ENCODE data around the gene VPS52. TPM values are rescaled to one million over a fixed set of nuclear protein-coding genes. Genes with fewer than 3 reads are reported as not detected.
"Not testable (repeated sequence)": the region's sequence is repeated elsewhere in the genome, so short reads cannot be mapped to it uniquely, and the experiment has no call there.

Gene VPS52
- total RNA-seq, 1 experiment from 2014 or later, result 46.2 TPM

DNA sequence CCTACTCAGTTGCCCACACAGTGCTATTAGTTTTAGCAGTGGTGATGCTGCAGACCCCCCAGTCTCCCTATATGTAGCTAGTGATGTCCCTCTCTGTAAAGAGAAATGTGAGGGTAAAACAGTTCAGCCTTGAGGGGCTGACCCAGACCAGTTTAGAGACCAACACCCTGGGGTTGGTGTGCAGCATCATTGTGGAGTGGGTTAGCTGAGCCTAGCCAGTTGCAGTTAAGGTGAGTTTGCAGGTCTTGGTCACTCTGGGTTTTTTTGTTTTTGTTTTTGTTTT, 4.8 kb upstream of the VPS52 start:
- H3K9me2 ChIP-seq (ENCODE audit: insufficient read depth), result no peaks in the 10 kb centered on the region
- peak overlapping the region; percentile 96 for H3K4me2 ChIP-seq
- CTCF ChIA-PET, result interaction anchor here (0.6 kb wide), 1 partner anchor 443 kb away, joined by 3 read pairs; no protein-coding TSS in a partner anchor
- H3F3A ChIP-seq (ENCODE audit: insufficient read depth, low read depth), result peaks cover 89% of the 10 kb centered on the region
- peaks cover 42% of the 10 kb centered on the region for H3K79me2 ChIP-seq (ENCODE audit: low read depth)
- no peak overlapping the region for H2AFZ ChIP-seq
- DNase-seq, result no peak
- no peak for TF ChIP-seq EZH2 (IDR thresholded peaks at IDR 0.05; ENCODE audit: low read depth)
- TF ChIP-seq, protein P1, sequence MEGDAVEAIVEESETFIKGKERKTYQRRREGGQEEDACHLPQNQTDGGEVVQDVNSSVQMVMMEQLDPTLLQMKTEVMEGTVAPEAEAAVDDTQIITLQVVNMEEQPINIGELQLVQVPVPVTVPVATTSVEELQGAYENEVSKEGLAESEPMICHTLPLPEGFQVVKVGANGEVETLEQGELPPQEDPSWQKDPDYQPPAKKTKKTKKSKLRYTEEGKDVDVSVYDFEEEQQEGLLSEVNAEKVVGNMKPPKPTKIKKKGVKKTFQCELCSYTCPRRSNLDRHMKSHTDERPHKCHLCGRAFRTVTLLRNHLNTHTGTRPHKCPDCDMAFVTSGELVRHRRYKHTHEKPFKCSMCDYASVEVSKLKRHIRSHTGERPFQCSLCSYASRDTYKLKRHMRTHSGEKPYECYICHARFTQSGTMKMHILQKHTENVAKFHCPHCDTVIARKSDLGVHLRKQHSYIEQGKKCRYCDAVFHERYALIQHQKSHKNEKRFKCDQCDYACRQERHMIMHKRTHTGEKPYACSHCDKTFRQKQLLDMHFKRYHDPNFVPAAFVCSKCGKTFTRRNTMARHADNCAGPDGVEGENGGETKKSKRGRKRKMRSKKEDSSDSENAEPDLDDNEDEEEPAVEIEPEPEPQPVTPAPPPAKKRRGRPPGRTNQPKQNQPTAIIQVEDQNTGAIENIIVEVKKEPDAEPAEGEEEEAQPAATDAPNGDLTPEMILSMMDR (conservative IDR thresholded peaks at IDR 0.05), result no peak
- peak overlapping the region; percentile 79 for H3K27ac ChIP-seq
- BruUV-seq (replicated peaks), result no TSS peak
- peaks cover 36% of the 10 kb centered on the region for H3K4me1 ChIP-seq (replicated peaks; ENCODE audit: insufficient read depth)
- H3K27me3 ChIP-seq (ENCODE audit: insufficient read depth, low read depth), result no peaks in the 10 kb centered on the region
- peaks cover 44% of the 10 kb centered on the region for H3K36me3 ChIP-seq (ENCODE audit: low read depth)
- peaks cover 36% of the 10 kb centered on the region for H4K20me1 ChIP-seq (ENCODE audit: insufficient read depth)
- intact Hi-C loops (cut with micrococcal nuclease; ENCODE audit: unreplicated experiment), result loop anchor here (2.0 to 10.0 kb wide), 2 partner anchors 22 to 72 kb away; partner anchors contain the start of genes HSD17B8, RGL2, RING1 and RXRB
- peak overlapping the region; percentile 70; the same call in 1 of the 2 replicates for H3K4me3 ChIP-seq
- H3K9me3 ChIP-seq (ENCODE audit: insufficient read depth, low read depth), result no peaks in the 10 kb centered on the region
- POLR2A ChIA-PET (ENCODE audit: unreplicated experiment), result no interaction called here

DNA sequence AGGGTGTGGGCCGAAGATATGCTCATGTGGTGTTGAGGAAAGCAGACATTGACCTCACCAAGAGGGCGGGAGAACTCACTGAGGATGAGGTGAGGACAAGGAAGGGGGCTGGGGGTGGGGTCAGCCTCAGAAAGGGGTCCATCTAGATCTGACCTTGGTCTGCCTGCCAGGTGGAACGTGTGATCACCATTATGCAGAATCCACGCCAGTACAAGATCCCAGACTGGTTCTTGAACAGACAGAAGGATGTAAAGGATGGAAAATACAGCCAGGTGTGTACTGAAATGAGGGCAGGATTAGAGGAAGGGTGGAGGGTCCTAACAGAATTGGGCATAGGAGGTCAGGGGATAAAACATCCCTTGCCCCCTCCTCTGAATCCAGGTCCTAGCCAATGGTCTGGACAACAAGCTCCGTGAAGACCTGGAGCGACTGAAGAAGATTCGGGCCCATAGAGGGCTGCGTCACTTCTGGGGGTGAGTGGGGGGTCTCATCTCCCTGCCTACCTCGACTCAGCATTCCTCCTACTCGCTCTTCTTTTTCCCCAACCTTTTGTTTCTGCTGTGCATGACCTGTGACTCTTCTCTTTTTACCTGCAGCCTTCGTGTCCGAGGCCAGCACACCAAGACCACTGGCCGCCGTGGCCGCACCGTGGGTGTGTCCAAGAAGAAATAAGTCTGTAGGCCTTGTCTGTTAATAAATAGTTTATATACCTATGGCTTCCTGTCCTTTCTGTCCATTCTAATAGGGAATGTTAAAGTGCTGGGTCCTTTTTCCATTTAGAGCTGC, 4.3 kb upstream of the VPS52 start:
- Histone ChIP-seq H3K4me2 (peak overlapping the region; percentile 96), H3K4me1 (replicated peaks; ENCODE audit: insufficient read depth) (peaks cover 37% of the 10 kb centered on the region), H3K79me2 (ENCODE audit: low read depth) (peaks cover 45% of the 10 kb centered on the region), H3F3A (ENCODE audit: insufficient read depth, low read depth) (peaks cover 84% of the 10 kb centered on the region), H3K36me3 (ENCODE audit: low read depth) (peaks cover 44% of the 10 kb centered on the region), H4K20me1 (ENCODE audit: insufficient read depth) (peaks cover 36% of the 10 kb centered on the region), H3K4me3 (peak overlapping the region; percentile 70; the same call in 1 of the 2 replicates), H3K27ac (peak overlapping the region; percentile 79)
- DNase-seq, result peak in 1 of 2 experiments; percentile 15
- intact Hi-C loops (cut with micrococcal nuclease; ENCODE audit: unreplicated experiment), result loop anchor here (2.0 to 10.0 kb wide), 2 partner anchors 23 to 71 kb away; partner anchors contain the start of genes HSD17B8, RGL2, RING1 and RXRB
- H3K9me3 ChIP-seq (ENCODE audit: insufficient read depth, low read depth); H3K9me2 ChIP-seq (ENCODE audit: insufficient read depth); H3K27me3 ChIP-seq (ENCODE audit: insufficient read depth, low read depth); H2AFZ ChIP-seq; POLR2A ChIA-PET (ENCODE audit: unreplicated experiment): not testable (repeated sequence)
- BruUV-seq (replicated peaks), result TSS peak; percentile 36
- CTCF ChIA-PET, result interaction anchor here (0.6 to 0.7 kb wide), 2 partner anchors 11 to 443 kb away, joined by 3 to 5 read pairs; no protein-coding TSS in a partner anchor

GRCh38 chr6:33273924-33274902, 2.5 kb upstream of the VPS52 start:
- H3K9me3 ChIP-seq (ENCODE audit: insufficient read depth, low read depth), result no peaks in the 10 kb centered on the region
- TF ChIP-seq EZH2 (IDR thresholded peaks at IDR 0.05; ENCODE audit: low read depth), result no peak
- TF ChIP-seq, protein P1 (conservative IDR thresholded peaks at IDR 0.05), result no peak
- H3K4me3 ChIP-seq, result peak overlapping the region; percentile 70
- peaks cover 36% of the 10 kb centered on the region for H4K20me1 ChIP-seq (ENCODE audit: insufficient read depth)
- peak overlapping the region; percentile 96 for H3K4me2 ChIP-seq
- no peaks in the 10 kb centered on the region for H3K27me3 ChIP-seq (ENCODE audit: insufficient read depth, low read depth)
- intact Hi-C loops (cut with micrococcal nuclease; ENCODE audit: unreplicated experiment), result loop anchor here (10.0 kb wide), 1 partner anchor 69 kb away; the partner anchor contains the start of genes HSD17B8, RING1, RXRB and SLC39A7
- peak in 1 of 2 experiments; percentile 18 for DNase-seq
- no TSS peak for BruUV-seq (replicated peaks)
- no peak overlapping the region for H2AFZ ChIP-seq
- H3K36me3 ChIP-seq (ENCODE audit: low read depth), result peaks cover 44% of the 10 kb centered on the region
- no peaks in the 10 kb centered on the region for H3K9me2 ChIP-seq (ENCODE audit: insufficient read depth)
- peaks cover 39% of the 10 kb centered on the region for H3K4me1 ChIP-seq (replicated peaks; ENCODE audit: insufficient read depth)
- H3K79me2 ChIP-seq (ENCODE audit: low read depth), result peaks cover 56% of the 10 kb centered on the region
- POLR2A ChIA-PET (ENCODE audit: unreplicated experiment), result interaction anchor here (0.7 kb wide), 2 partner anchors 13 to 15 kb away, joined by 3 read pairs; partner anchors contain the start of gene PFDN6
- peak overlapping the region; percentile 79 for H3K27ac ChIP-seq
- CTCF ChIA-PET, result interaction anchor here (0.6 kb wide), 1 partner anchor 1273 kb away, joined by 6 read pairs; no protein-coding TSS in a partner anchor
- H3F3A ChIP-seq (ENCODE audit: insufficient read depth, low read depth), result peaks cover 70% of the 10 kb centered on the region
